Measurements from ENCODE around the gene NCAM1. TPM values are rescaled to one million over a fixed set of nuclear protein-coding genes. Genes with fewer than 3 reads are reported as not detected.

Gene NCAM1
- total RNA-seq, 1 experiment from 2014 or later, result 0.33 TPM

DNA sequence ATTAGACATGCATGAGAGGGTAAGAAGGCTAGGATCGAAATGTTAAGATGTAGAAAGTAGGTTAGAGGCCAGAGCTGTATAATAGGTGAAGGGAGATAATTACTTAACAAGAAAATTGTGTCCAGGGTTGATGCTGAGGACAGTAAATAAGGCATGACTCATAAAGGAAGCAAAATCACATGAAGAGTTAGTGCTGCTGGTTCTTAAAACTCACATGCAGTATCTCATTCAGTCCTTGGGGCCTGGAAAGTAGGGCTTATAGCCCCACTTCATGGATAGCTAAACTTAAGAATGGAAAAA, 130.2 kb downstream of the NCAM1 start:
- Histone ChIP-seq H3K9me3 (ENCODE audit: insufficient read depth, low read depth) (no peaks in the 10 kb centered on the region), H3K27ac (peak overlapping the region; percentile 7; the same call in 1 of the 2 replicates), H3K79me2 (ENCODE audit: low read depth) (no peaks in the 10 kb centered on the region), H3K4me3 (no peak overlapping the region), H3K36me3 (ENCODE audit: low read depth) (no peaks in the 10 kb centered on the region), H3K4me1 (replicated peaks; ENCODE audit: insufficient read depth) (peaks cover 16% of the 10 kb centered on the region), H3K9me2 (ENCODE audit: insufficient read depth) (no peaks in the 10 kb centered on the region), H3K27me3 (ENCODE audit: insufficient read depth, low read depth) (no peaks in the 10 kb centered on the region), H2AFZ (no peak overlapping the region), H3F3A (ENCODE audit: insufficient read depth, low read depth) (peaks cover 15% of the 10 kb centered on the region), H3K4me2 (0 out of 2 replicates have a peak overlapping the region, but pooled peaks have one; percentile 21), H4K20me1 (ENCODE audit: insufficient read depth) (no peaks in the 10 kb centered on the region)
- CTCF ChIA-PET, result no interaction called here
- POLR2A ChIA-PET (ENCODE audit: unreplicated experiment), result no interaction called here
- no peak for TF ChIP-seq EZH2 (IDR thresholded peaks at IDR 0.05; ENCODE audit: low read depth)
- TF ChIP-seq, protein P1, sequence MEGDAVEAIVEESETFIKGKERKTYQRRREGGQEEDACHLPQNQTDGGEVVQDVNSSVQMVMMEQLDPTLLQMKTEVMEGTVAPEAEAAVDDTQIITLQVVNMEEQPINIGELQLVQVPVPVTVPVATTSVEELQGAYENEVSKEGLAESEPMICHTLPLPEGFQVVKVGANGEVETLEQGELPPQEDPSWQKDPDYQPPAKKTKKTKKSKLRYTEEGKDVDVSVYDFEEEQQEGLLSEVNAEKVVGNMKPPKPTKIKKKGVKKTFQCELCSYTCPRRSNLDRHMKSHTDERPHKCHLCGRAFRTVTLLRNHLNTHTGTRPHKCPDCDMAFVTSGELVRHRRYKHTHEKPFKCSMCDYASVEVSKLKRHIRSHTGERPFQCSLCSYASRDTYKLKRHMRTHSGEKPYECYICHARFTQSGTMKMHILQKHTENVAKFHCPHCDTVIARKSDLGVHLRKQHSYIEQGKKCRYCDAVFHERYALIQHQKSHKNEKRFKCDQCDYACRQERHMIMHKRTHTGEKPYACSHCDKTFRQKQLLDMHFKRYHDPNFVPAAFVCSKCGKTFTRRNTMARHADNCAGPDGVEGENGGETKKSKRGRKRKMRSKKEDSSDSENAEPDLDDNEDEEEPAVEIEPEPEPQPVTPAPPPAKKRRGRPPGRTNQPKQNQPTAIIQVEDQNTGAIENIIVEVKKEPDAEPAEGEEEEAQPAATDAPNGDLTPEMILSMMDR (conservative IDR thresholded peaks at IDR 0.05), result no peak
- DNase-seq, result no peak
- intact Hi-C loops (cut with micrococcal nuclease; ENCODE audit: unreplicated experiment), result no loop called here
- no TSS peak for BruUV-seq (replicated peaks)

DNA sequence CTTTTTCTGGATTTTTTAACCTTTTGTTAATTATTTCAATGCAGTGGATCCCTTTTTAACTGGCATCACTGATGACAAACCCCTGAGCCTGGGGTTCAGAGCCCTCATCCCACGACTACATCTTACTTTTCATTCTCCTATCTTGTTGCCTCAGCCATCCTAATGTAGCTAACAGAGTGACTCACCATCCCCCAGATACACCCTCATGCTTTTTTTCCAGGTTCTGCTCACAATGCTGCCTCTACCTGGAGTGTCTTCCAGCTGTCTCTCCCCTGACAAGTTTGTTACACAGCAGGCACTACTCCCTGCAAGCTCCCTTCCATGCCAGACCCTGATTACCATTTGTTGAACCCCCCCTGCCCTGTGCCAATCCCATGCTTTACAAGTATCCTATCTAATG, 135.4 kb downstream of the NCAM1 start:
- no peak for DNase-seq
- no peaks in the 10 kb centered on the region for H3K79me2 ChIP-seq (ENCODE audit: low read depth)
- no peaks in the 10 kb centered on the region for H3K9me3 ChIP-seq (ENCODE audit: insufficient read depth, low read depth)
- no peaks in the 10 kb centered on the region for H4K20me1 ChIP-seq (ENCODE audit: insufficient read depth)
- no peak overlapping the region for H3K4me2 ChIP-seq
- TF ChIP-seq, protein P1 (conservative IDR thresholded peaks at IDR 0.05), result no peak
- no peak for TF ChIP-seq EZH2 (IDR thresholded peaks at IDR 0.05; ENCODE audit: low read depth)
- ChIA-PET CTCF (no interaction called here), POLR2A (ENCODE audit: unreplicated experiment) (no interaction called here)
- no peak overlapping the region for H2AFZ ChIP-seq
- H3K4me3 ChIP-seq, result no peak overlapping the region
- no TSS peak for BruUV-seq (replicated peaks)
- no peak overlapping the region for H3K27ac ChIP-seq
- H3K4me1 ChIP-seq (replicated peaks; ENCODE audit: insufficient read depth), result peaks cover under 1% of the 10 kb centered on the region
- H3K9me2 ChIP-seq (ENCODE audit: insufficient read depth), result no peaks in the 10 kb centered on the region
- H3F3A ChIP-seq (ENCODE audit: insufficient read depth, low read depth), result 0 out of 2 replicates have a peak, but pooled peaks cover 1% of the 10 kb centered on the region
- no peaks in the 10 kb centered on the region for H3K27me3 ChIP-seq (ENCODE audit: insufficient read depth, low read depth)
- intact Hi-C loops (cut with micrococcal nuclease; ENCODE audit: unreplicated experiment), result no loop called here
- no peaks in the 10 kb centered on the region for H3K36me3 ChIP-seq (ENCODE audit: low read depth)

DNA sequence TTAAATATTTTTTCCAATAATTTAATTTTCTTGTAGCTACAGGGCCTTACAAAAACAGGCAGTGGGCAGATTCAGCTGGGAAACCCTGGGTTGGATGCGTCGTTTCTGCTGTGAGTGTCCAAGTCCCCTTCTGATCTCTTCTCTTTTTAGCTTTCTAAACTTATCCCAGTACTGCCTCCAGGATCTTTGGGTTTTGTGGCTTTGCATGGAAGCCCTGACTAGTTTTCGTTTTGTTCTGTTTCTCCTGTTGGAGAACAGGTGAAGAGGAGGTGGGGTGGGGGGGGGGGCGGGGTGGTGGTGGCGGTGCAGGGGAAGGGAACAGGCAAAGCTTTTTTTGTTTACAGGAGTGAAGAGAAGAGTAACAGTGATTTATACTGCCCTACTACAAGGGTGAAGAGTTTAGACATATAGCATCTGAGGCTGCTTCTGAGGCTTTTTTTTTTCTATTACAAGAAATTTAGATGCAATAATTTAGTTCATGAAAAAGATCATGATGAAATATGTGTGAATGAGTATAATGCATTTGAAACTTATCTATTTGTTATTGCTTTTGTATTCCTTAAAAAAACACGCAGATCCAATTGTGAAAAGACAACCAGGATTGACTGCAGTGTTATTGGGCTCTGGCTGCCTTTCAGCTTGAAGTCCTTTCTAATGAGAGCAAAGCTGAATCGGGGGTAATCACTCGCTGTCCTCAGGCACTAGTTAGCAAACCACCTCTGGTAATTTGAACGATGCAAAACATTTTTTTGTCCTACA, 142.9 kb downstream of the NCAM1 start:
- no peaks in the 10 kb centered on the region for H3K9me2 ChIP-seq (ENCODE audit: insufficient read depth)
- POLR2A ChIA-PET (ENCODE audit: unreplicated experiment), result no interaction called here

More for the DNA sequence above, 142.9 kb downstream of the NCAM1 start:
- Histone ChIP-seq H3K27me3 (ENCODE audit: insufficient read depth, low read depth) (peaks cover 4% of the 10 kb centered on the region; the same call in 1 of the 2 replicates), H3K27ac (no peak overlapping the region), H3K4me1 (replicated peaks; ENCODE audit: insufficient read depth) (no peaks in the 10 kb centered on the region), H3K9me3 (ENCODE audit: insufficient read depth, low read depth) (no peaks in the 10 kb centered on the region), H2AFZ (no peak overlapping the region), H3K36me3 (ENCODE audit: low read depth) (no peaks in the 10 kb centered on the region), H4K20me1 (ENCODE audit: insufficient read depth) (no peaks in the 10 kb centered on the region), H3K4me3 (no peak overlapping the region), H3F3A (ENCODE audit: insufficient read depth, low read depth) (no peaks in the 10 kb centered on the region), H3K79me2 (ENCODE audit: low read depth) (no peaks in the 10 kb centered on the region), H3K4me2 (no peak overlapping the region)
- no peak for TF ChIP-seq EZH2 (IDR thresholded peaks at IDR 0.05; ENCODE audit: low read depth)
- TF ChIP-seq, protein P1 (conservative IDR thresholded peaks at IDR 0.05), result no peak
- no TSS peak for BruUV-seq (replicated peaks)
- no peak for DNase-seq
- intact Hi-C loops (cut with micrococcal nuclease; ENCODE audit: unreplicated experiment), result no loop called here
- CTCF ChIA-PET, result no interaction called here
